22Rv1 (cell line): ENCODE results near the gene ISYNA1.

ENCODE experiments used
- CTCF ChIP-seq: fragments of 450-650 bp; IDR thresholded peaks from 2 replicates; pipeline ENCODE4 v1.5.1; 2017; ENCODE audit warnings: mild to moderate bottlenecking
- ZFX ChIP-seq: fragments of 450-650 bp; IDR thresholded peaks from 2 replicates; pipeline ENCODE4 v1.6.1; 2017; ENCODE audit warnings: antibody characterized with exemption, borderline replicate concordance

- TF ChIP-seq CTCF: no peak
- no peak for TF ChIP-seq ZFX
Measured at GRCh38 chr19:18392926-18393325, 45.0 kb downstream of the ISYNA1 start.
